NCI-H446 treated with DMSO at 0.1 percent for 48 hours (cell line): ENCODE measurements around the gene DENND11.

ENCODE experiments used
- DNase-seq: peaks from one replicate; lab custom pipeline; 2025; lab: John Stamatoyannopoulos, UW

DENND11 gene

DNA sequence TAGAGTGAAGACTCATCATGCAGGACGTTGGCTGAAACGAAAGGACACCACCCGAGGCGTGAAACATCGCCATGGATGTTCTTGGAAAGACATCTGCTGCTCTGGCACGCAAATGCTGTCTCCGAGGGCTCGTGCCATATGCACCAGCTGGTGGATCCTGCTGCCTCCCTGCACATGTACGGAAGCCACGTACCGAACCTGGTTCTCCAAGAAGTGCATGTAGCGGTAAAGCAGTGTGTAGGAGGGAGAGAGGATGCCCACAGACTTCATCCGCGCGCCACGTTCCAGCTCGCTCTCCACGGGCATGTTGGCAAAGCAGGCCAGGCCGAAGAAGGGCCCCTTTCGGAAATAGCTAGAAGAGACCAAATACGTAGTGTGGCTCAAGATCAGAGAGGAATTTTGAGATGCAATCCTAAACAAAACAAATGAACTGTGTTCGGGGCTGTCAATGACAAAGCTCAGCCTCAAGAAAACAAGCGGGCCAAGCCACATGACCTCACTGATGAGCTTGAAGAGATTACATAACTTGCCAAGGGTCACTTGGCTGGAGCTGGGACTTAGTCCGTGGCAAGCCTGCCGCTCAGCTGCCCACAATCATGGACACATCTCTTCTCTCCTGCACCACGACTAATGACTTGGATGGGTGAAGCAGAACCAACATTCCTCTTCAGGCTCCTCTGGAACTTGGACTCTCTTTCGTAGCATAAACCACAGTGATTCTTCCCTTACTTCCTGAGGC, 16.5 kb downstream of the DENND11 start:
- peak; percentile 68 for DNase-seq

DNA sequence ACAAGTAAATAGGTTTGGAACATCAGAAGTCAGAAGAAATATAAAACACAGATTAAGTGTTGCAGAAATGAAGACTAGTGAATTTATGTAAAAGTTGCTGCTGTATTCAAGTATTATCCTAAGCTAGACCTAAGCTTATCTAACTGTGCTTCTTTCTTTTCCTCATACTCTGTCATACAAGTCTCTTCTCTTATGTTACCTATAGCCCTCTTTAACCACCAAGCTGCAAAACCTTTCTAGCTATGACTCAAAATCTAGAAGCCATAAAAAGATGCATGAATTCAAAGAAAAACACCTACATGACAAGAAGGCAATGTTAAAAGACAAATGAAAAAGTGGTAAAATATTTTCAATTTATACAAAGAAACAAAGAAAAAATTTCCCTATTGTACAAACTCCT, 23.0 kb downstream of the DENND11 start:
- no peak for DNase-seq

DNA sequence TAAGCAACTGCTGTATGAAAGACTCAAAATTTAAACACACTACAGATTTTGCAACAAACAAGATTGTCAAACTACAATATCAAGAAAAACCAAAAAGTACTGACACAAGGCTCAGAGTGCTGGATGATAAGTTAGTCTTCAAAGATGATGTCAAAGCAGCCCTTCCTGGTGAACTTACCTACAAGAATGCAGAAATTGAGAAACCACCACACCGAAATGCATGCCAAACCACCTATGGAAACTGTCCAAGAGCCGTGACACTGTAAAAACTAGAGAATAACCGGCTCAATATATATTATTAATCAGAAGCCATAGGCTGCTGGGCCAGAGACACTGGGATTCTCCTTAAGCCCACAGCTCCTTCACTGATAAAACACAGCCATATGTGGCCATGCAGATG, 25.3 kb downstream of the DENND11 start:
- DNase-seq, result no peak

DNA sequence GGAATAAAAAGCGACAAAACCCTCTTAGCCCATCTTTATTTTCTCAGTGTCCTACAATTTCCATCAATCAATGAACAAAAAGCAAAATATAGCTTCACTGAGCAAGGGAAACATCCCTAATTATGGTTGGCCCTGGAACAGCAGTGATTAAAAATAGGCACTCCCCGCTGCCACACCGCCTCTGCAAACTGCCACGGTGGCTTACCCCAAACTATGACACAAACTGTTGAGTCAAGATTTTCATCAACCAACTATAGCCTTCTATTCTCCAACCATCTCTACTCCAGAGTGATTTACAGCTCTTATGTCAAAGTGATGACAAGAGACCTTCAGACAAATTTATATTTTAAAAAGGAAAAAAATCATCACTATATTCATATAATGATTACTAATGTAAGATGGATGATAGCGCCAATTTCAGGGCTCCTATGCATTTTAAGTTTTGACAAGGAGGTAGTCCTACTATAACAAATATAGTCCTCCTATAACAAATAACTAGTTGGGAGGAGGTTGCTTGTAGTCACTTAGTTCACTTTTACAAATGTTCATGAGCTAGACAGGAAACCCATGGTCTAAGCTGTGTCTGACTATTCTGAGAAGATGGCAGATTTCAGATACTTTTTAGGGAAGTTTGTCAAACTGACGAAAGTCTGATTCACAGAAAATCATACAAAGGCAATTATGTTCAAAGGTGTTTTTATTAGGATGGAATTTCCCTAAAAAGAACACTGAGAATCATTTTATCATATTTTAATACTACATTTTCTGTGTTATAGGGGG, 26.3 kb downstream of the DENND11 start:
- no peak for DNase-seq

DNA sequence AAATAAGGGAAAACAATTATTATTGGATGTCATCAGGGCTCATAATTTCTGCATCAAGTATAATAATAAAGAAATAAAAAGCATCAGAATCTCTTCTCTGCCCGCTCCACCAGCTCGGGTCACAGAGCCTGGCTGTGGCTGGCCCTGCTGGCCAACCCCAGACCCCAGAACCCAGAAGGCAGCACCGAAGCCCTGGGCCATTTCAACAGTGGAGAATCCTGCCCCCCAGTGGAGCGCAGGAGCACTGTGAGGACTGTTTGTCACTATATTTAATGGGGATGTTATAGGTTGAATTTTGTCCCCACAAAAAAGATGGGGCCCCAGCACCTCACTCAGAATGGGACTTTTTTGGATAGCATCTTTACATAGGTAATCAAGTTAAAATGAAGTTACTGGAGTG, 27.3 kb downstream of the DENND11 start:
- no peak for DNase-seq

DNA sequence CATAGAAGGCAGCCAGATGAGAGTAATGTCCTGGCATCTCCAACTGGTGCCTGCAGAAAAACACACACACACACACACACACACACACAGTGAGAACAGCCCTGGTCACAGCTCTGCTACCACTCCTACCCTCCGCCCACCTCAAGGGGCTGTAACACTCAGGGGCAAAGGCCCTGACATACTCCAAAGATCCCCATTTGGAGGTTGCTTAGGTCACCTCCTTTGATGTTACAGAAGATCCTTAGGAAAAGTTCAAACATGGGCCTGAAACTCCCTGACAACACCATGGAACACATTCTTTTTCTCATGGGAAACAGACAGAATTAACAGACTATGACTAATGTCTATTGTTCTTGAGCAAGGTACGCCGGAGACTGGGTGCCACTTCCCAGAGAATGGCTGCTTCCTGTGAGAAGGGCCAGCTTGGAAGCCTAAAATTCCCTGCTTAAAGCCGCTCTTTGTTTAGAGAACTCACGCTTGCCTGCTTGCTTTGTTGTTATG, 27.7 kb downstream of the DENND11 start:
- DNase-seq, result no peak

DNA sequence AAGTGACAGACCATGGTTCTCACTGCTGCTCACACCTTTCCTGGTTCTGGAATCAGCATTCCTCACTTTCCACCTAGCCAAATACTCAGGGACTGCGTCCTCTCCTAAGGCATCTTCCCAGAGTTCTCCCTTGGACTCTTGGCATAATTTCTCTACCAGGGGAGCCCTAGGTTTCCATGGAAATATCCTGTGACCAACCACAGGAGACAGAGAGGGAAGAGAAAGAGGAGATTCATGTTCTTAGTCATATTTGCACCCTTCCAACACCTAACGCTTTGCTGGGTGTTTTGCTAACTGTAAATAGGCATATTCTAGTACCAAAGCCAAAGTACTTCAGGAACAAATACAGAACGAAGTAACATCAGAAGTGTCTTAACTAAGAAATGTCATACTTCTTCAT, 28.6 kb downstream of the DENND11 start:
- no peak for DNase-seq

DNA sequence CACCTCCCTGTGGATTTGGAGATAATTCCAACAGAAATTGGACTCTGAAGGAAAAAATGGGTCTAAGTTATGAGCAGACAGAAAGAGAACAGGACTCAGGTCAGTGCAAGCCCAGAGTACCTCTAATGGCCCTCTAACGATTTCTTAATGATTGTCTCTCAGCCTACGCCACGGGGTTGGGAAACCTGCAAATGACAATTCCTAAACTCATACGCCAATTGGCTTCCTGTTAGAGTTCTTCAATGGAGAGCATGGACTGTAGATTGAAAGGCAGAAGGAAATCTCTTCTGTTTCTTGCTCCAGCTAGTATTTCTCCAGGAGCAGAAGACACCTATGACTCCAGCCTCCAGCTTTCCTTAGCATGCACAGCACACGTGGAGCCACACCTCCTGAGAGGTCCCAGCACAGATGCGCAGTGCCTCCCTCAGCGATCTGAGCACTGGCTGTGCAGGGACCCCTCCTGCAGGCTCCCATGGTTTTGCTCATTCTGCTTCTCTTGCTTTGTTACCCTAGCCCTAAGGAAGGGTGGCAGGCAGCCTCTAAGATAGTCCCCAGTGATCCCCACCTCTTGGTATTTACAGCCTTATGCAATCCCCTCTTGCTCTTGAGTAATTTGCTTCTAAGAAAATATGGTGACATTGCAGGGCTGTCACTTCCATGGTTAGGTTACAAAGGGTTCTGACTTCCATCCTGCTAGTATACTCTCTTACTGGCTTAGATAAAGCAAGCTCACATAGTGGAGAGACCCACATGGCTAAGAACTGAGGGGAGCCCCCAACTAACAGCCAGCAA, 30.1 kb downstream of the DENND11 start:
- no peak for DNase-seq

DNA sequence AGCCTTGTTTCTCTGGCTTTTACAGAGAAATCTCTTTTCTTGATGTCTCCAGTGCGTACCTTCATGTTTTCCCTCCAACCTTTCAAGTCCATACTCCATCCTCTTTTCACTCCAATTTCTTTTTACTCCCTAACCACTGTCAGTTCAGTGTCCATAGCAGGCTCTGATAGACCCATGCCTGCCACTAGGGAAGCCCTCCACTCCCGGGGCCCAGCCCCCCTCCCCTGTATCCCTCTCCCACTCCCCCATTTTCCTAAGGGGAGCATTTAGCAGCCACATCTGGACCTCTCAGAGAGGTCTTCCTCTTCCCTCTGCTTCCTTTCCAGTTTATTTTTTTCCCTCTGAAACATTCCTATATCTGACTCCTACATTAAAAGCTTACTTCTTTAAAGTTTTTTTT, 33.1 kb downstream of the DENND11 start:
- no peak for DNase-seq

DNA sequence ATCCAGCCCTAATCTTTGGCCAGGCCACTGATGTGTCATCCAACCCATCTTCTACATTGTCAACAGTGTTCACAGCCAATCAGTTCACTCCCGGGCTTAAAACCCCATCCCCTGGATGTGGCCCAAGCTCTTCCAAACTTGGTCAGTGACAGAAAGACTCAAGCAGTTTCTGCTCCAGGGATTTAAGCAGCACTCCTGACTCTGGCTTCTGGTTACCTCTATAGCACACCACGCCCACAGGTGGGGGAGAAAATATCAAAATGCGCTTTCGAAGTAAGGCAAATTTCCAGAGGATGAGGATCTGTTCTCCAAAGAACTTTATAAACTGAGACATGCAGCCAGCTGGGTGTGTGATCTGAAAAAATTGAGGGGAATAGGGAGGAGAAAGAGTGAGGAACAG, 35.9 kb downstream of the DENND11 start:
- DNase-seq, result no peak

DNA sequence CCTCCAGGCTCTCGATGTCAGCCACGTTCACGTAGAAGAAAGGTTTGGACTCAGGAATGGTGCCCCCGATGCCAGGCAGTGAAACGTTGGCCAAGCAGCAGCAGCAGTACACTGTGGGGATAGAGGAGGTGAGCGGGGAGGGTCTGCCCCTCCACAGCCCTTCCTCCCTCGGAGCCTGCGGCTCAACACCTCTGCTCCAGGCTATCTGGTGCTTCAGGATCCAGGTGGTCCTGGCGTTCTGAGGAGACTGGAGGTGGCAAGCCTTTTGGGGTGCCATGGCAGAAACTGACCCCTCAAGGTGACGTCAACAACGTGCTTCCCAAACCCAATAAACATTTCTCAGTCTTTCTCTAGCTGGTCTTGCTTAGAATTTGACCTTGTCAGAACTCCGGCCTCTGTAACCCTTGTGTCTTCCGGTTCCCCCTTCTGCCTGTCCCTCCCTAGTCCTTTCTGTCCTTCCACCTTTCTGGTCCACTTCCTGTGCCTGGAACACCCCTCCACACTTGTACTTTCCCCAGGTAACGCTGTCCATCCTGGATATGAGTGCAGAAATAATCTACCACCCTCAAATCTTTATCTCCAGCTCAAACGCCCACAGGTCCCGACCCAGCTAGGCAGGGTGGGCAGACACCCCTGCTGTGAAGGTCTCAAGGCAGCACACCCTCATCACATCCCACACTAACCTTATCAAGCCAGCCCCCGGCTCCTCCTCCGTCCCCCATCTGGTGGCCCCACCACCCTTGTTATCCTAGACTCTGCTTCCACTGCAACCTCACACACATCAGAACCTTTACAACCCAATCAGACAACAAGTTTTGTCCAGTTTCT, 36.5 kb downstream of the DENND11 start:
- no peak for DNase-seq

DNA sequence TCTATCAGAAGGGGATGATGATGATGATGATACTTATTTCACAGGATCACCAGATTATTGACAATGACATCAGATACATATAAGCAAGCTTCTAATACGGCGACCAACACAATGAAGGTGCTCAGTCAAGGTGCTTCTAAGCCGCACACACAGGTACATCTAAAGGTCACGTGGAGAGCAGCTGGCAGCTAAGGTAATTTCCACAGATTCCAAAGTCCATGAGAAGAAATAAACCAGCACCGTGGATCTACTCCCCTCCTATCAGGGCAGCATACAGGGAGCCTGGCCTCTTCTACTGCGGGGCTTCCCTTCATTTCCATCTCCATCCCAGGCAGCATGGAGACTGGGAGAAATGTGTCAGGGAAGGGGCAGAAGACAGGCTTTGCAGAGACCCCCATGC, 37.5 kb downstream of the DENND11 start:
- no peak for DNase-seq

DNA sequence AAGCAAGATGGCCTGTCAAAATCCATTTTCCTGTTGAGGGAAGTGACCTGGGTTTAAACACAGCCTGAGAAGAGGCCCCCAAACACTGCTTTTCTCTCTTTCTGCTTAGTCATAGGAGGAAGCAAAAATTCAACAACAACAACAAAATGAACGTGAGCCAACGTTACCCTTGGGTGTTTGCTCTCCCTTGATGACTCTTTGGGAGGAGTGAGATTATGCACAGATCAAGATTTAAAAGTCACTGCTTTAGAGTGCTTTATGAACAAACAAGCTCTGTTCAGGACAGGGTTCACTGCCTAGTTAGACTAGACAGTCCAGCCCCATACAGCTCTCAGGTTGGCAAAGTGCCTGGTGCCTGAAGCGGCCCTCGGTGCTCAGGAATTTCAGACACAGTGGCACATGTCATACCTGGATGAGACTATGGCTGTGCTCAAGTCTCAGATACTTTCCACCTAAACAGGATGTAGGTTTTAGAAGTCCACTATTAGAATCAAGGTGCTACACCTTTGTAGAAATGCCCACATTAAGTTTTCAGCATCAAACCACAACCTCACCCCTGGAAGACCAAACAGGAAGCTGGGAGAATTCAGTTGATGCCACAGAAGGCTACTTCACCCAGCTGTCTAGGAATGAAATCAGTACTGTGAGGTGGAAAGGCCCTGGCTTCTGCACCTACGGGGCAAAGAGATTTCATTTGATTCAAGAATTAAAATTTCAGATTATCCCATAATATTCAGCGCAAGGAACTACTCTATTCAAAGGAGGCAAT, 38.7 kb downstream of the DENND11 start:
- DNase-seq, result no peak

DNA sequence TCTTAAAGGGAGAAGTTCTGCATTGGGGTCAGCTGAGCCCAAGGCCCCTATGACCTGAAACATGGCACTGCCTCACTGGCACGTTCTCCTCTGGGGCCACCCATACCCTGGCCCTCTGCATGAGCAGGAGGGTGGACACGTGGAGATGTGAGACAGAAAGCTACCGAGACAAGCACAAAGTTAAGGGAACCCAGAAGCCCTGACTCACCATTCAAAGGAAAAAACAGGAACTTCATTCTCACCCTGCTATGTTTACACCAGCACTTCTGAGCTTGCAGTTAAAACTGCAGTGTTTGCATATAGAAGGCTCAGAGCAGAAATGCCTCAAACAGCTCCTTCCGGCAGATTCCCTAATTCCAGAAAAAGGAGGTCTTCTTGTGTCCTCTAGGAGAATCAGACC, 41.7 kb downstream of the DENND11 start:
- DNase-seq, result no peak

DNA sequence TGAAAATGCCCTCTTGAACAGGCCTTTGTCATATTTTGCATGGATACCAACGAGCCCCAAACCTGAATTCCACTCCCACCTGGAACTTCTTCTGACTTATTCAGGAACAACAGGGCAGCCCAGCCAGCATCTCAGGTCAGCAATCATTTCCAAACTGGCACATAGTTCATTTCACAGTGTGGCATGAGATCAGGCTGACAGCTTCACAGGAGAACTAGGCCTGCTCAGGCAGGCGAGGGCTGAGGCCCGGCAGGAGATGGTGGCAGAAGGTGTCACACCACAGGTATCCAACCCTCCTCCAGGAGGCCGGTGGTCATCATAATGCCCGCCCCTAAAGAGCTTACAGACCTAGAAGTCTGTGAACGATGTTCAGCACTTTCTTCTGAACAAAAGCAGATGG, 42.5 kb downstream of the DENND11 start:
- no peak for DNase-seq

DNA sequence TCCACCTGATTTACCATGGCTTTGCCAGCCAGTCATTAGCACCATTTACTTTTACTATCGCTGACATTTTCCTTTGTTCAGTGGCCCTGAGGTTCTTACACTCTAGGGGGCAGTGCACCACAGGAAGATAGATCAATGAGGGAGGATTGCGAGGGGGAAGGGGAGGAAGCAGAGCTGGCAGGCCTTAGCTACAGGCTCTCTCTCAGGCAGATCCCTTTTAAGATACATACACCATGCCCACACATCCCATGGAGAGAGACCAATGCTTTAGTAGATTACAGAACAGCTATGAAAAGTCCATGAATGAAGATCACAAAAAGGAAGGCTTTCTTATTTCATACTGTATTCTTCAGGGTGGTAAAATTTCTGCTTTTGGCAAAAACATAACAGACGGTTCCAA, 47.4 kb downstream of the DENND11 start:
- DNase-seq, result peak; percentile 45

DNA sequence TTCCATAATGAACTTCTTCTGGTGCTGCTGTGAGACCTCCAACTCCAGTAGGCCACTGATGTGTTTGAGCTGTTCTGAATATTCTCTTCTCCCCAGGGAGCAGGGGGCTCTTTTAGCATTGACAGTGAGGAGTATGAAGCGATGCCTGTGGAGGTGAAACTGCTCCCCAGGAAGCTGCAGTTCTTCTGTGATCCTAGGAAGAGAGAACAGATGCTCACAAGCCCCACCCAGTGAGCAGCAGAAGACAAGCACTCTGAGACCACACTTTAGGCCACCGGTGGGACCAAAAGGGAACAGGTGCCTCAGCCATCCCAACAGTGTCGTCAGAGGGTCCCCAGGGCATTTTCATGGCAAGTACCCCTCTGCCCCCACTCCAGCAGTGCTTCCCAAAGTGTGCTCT, 49.3 kb downstream of the DENND11 start:
- no peak for DNase-seq
